HG02678 (cell line): ENCODE results near the gene NPAS3.

ENCODE experiments used
- ATAC-seq: cut with Tn5 transposase; IDR thresholded peaks from one replicate; pipeline ENCODE4 v1.9.1; 2021; ENCODE audit warnings: mild to moderate bottlenecking, moderate library complexity; ENCODE audit not compliant: unreplicated experiment

NPAS3 gene

DNA sequence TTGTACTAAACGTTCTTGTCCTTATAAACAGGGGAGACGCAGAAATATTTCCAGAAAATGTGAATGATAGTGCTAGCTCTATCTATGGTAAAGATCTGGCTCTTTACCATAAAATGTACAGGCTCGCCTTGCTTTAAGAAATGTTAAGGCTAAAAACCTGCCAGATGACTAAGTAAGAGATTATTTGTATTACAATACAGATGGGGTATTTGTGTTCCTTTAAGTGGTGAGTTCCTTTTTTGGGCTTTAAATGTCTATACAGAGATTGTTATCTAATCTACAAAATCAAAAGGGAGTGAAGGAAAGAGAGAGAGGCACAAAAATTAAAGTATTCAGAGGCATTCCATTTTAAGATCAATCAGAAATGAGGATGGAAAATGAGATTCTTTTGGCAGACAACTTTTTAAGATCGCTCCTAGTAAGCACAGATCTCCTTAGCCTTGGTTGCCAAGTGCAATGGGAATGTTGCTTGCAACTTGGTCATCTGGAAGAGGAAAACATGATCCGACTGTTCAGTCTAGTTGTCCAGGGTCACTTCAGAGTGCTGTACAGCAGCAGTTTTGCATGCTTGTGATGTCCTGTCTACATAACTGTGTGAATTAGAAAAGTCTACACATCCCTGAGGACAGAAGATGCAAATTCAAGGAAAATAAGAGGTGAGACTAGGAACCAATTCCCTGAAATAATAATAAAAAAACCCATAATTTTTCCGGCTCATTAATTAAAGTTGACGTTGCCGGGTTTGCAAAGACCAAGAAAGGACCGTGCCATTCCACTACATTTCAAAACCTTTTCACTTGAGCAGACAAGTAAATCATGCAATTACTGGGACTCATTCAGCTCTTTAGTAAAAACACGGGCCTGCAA lies 631.4 kb downstream of the NPAS3 start:
- no peak for ATAC-seq

DNA sequence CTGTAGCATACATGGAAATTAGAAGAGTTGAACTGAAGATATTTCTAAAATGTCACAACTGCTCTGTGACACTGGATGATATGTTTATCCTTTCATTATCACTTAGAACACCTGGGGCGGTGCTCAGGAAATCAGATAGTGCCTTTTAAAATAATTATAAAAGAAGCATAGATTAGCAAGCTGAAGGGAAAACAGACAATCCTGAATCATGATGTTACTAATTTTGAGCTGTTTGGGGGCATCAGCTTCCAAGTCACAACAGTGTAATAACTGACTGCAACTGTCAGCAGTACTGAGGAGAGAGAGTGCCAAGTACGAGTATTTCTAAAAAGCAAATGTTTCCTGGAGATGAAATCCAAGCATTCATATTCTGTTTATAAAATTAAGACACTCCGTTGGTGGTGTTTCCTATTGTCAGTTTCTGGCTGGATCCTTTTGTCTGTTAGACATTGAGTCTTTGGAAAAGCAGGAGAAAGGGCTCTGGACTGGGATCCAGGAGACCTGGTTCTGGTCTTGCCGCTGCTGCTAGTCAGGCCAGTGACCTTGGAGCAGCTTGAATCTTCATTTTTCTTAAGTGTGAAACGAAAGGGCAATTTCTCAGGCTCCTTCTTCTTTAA lies 632.1 kb downstream of the NPAS3 start:
- no peak for ATAC-seq

DNA sequence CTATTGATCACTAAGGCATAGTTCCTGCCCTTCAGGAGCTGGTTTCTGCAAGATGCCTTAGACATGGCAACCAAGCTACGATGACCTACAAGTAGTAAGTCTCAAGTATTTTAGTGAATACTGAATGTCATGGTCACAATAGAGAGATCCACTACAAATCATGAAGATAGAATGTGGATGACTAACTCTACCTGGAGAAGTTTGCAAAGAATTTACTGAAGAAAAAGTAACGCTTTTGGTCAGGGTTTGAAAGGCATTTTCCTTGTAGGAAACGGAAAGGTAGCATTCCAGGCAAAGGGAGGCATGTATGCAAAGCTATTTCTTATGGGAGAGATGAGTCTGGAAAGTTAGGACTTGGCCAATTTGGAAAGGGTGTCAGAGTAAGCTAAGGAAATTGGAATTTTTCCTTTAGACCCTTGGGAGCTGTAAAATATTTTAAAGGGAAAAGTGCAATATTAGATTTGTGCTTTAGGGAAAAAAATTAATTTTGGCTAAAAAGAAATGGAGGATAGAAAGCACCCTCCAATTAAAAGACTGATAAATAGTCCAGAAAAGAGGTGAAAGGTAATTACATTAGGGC lies 634.7 kb downstream of the NPAS3 start:
- no peak for ATAC-seq

DNA sequence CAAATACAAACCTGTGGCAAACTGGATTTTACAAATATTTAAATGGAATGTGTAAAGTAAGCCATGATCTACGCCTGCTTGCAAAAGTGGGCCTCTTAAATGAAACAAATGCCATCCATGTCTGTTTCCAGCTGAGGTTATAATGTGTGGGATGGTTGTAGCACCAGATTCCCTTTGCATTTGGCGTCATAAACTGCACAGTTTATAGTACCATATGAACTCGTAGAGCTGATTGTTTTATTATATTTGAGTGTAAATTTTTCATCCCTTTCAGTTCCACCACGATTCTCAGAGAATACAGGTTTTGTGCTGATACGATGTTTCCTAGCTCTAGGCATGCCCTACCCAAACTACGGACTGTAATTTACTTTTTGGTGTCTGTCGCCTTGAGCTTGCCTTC lies 637.3 kb downstream of the NPAS3 start:
- no peak for ATAC-seq

DNA sequence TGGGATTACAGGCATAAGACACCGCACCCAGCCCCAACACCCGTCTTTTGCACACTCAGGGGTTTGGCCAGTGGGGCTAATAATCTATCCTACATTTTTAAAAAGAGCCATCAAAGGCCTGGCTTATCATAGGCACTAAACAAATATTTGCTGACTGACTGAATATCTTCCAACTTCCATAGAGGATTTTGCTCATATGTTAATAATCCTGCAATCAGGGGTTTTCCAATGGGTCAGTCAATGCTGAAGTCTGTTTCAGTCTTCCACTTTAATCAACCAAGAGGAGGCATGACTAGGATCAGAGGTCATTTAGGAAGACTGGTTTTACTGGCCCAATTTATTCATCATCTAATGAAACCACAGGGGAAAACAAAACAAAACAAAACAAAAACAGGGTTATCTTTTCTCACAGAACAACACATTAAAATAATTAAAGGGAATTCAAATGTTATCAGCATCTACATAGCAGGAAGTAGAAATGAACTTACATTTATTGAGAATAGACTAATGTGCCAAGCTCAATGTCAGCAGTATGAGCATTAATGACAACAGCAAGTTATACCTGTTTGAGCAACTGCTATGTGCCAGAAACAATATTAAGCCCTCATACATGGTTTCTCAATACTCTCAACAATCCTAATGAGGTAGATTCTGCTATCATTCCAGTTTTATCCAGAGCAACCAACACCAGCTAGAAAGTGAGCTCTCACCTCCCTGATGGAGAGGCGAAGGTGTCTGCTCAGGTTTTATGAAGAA lies 640.0 kb downstream of the NPAS3 start:
- no peak for ATAC-seq

DNA sequence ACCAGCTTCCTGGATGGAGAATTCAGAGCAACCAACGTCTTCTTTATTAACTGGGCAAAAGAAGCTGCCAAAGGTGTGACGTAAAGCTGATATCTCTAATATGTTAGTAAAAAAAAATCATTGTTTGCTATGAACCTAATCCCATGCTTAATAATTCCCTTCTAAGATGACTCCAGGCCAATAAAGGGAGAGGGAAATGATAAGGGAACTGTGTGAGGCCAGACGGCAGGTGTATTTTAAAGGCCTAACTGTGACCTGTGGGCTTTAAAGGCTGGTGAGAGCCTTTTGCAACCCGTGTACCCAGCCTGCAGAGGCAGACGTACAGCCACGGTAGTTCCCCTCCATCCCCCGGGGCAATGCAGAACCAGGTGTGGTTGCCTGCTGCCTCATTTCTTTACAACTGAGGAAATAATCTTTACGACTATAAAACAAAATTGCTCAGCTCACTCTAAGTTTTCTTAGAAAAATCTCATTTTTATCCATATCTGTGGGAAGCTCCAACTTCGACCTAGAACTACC lies 641.6 kb downstream of the NPAS3 start:
- no peak for ATAC-seq

DNA sequence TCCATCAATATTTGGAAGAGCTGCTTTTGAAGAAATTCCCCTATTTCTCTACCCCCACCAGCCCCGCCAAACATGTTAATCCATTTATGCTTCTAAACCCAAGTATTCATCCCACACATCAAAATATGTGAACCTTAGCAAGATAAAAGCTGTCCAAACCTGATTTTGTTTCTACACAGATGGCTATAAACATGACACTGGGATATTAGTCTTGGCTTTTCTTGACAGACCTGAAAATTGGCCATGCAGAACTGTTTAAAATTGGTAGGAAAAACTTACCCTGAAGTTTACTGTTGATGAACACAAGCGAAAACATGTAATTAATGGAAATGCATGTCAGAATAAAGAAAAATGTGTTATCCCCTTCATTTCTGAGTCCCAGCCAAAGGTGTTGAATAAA lies 642.2 kb downstream of the NPAS3 start:
- no peak for ATAC-seq

DNA sequence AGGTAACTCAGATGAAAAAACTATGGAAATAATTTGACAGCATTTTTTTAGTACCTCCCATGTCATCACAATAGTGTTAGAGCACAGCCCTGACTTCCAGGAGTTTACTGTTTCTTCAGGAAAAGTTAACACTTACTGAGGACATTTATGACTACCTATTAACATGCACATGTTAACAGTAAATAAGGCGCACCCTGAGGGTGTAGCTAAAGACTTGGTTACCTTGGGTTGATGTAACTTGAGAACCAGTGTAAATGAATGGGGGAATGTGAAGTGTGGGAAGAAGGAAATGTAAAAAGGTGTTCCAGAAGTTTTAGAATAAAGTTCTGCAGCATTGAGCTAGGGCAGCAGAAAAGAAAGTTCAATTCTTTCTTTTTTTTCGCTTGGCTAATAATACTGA lies 646.0 kb downstream of the NPAS3 start:
- ATAC-seq: no peak

DNA sequence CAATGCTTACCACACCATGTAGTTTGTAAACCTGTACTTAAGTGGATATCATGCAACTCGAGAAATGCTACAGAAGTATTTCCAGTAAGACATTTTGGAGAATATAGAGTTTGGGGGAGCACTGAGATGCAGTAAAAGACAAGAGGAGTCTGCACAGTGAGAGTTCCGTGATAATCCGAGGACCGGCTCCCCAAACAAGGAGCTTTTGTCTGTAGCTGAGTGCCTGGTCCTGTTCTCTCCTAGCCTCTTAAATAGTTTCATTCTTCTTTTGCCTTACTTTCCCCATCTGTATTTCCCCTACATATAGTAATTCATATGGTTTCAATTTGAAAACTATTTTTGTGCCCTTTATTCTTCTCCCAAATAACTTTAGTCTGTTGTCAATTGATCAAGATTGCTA lies 648.1 kb downstream of the NPAS3 start:
- ATAC-seq: no peak

DNA sequence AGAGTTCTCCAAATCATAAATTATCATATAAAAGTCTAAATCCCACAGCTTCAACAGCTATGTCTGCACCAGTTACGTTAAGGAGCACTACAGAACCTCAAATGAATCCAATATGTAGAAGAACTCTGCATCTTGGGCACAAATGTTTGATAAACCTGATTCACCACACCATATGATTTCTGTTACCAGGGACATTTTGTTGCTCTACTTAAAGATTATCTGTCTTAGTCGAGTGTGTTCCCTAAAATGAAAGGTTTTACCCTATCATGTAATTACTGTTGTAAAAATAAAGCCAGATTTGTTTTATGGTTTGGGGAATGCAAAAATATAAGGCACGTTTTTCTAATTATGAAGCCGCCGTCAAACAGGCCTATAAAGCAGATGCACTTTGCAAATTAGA lies 649.1 kb downstream of the NPAS3 start:
- ATAC-seq: no peak

DNA sequence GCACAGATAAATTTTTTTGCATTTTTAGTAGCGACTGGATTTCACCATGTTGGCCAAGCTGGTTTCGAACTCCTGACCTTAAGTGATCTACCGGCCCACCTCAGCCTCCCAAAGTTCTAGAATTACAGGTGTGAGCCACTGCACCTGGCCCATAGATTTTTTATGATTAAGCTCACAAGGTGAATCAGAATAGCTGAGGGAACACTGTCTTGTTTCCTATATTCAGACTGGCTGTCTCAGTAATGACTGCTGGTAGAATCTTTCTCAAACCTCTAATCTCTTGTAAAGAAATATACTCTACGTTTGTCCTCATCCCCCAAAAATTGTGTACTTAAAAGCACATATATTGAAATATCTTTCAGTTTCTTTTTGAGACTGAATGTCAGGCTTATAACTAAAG lies 650.1 kb downstream of the NPAS3 start:
- no peak for ATAC-seq

DNA sequence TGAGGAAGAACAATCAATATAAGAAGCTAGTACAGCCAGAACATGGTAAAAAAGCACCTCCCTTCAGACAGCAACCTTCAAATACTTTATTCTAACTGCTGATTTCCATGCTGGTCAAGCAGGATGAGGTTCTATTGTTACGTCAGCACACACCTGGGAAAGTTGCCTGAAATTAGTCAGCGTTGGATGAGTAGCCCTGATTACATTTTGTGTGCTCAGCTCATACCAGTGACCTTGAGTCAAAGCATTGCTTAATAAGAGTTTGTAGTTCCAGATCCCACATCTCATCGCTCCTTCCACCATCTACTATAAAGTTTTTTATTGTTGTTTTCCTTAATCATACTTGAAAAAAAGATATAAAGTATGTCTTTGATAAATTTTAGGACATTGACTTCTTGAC lies 650.7 kb downstream of the NPAS3 start:
- no peak for ATAC-seq

DNA sequence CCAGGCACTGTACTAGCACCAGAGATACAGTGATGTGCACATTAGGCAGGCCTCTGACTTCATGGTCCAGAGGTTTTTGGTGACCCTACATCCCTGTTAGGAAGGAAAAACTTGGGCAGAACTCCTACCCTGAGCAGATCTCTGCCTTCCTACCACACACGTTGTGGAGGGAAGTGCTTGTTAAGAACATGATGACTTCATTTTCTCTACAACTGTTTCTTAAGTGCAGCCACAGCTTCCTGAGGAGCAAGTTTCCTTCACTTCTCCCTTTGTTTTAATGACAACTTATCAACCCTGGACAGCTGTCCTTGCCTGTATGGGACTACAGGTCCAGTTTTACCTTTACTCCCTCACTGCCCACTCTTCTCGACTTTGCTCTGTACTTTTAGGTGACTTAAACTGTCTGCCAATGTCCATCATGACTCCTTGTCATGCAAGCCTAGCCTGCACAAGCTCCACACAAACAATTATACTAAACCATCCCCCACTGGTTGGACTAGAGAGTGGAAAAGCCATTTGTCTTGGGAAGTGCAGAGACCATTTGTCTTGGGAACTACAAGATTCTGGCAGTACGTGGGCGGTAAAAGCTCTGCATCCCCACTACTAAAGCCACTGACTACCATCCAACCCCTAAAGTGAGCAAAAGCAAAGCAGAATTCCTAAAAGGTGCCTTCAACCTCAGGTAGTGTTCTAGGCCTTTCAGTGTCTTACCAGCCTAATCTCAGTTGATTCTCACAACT lies 652.4 kb downstream of the NPAS3 start:
- ATAC-seq: no peak

DNA sequence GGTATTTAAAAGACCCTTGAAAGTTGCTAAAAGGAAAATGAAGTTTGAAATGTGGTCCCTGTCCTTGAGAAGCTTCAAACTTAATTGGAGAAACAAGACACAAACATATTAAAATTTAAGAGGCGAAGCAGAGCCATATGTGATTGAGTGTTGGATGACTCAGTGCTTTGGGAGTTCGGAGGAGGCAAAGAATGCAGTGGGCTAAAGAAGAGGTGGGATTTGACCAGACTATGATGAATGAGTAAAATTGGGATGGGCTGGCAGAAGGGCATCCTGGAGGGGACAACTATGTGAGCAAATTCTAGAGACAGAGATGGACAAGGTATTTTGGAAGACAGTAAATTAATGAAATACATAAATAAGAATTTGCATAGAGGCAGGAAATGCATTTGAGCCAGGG lies 653.6 kb downstream of the NPAS3 start:
- no peak for ATAC-seq

DNA sequence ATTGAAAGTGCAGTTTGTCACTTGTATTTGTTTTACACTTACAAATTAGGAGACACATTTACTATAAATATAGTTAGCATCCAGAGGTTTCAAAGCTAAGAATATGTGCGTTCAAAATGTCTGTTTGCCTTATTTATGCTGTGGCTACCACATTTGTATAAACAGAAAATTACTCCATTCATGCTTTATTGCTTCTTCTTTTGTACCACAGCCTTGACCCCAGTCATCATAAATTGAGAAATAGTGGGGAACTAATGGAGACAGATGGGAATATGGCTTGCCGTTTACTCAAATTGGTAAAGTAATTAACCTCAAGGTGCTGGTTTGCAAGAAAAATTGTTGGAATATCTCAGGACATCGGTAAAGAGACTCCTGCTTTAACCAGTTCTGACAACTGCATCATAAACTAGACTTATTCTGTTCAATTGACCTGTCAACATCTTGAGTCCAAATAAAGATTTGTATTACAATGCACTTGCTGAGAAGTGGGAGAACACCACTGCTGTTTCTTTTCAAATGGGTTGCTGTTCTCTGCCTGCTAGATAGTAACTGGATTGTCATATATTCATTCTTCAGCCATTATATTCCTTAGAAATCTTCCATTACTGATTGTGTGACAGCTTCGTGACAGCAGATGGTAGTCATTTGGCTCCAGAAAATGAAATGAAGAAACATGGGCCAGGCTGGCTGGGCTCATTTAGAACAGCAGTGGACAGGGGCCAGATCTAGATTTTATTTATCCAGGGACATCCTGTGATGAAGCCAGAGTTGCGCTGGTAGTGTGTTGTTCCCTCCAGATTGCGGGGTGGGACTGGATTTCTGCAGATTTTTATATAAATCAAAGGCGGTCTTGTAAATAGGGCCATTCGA lies 657.8 kb downstream of the NPAS3 start:
- no peak for ATAC-seq

DNA sequence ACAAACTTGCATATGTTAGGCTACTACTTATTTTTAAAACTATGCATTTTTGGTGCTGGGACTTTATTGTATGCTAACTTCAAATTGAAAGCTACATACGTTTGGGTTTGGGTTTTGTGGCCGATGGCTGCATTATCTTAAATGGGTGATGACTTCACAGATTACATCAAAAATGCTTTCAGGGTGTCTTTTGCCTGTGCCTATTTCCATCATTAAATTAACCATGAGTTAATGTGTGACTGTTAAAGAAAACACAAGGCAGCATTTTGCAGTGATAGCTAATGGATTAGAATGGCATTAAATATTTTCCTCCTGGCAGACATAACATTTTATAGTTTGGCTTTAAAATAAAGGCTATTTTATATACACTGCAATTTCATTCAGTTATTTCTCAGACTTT lies 659.9 kb downstream of the NPAS3 start:
- ATAC-seq: no peak

DNA sequence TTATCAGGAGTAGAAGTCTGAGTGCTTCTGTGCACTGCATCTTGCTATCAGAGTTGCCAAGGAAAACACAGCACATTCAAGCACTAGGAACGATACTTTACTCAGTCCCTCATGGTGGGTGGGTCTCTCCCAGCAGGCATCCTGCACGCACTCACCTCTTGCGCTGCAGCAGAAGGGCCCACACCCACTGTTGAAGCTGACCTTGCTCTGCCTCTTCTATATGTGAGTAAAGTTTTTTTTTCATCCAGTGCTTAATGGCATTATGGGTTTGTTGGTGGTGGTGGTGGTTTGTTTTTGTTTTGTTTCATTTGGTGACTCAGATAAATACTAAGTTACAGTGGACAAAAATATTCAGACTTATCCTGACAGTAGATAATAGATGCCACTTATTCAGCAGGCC lies 663.7 kb downstream of the NPAS3 start:
- ATAC-seq: no peak

DNA sequence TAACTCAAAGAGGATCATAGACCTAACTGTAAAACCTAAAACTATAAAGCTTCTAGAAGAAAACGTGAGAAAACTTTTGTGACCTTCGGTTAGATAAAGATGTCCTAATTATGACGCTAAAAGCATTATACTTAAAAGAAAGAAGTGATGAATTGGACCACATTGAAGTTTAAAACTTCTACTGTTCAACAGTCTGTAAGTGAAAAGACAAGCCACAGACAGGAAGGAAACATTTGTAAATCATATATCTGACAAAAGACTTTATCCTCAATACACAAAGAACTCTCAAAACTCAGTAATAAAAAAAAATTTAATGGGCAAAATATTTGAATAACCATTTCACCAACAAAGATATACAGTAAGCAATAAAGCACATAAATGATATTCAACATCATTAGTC lies 667.9 kb downstream of the NPAS3 start:
- no peak for ATAC-seq

DNA sequence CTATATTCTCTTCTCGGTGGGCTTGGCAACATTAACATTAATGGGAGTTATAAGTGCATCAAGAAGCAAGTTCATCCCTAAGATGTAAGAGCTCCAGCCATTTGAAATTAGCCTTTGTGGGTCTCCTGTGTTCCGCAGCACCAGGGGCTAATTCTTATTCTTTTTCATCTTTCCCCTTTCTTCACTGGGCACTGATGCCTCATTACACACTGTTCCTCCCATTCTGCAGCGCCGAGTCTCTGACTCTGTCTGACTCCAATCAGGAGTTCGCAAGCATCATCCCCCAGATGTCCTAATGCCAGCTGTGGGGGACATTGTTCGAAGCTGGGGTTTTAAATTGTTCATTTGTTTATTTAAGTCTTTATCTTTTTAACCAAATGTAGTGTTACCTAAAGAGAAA lies 670.9 kb downstream of the NPAS3 start:
- ATAC-seq: no peak

DNA sequence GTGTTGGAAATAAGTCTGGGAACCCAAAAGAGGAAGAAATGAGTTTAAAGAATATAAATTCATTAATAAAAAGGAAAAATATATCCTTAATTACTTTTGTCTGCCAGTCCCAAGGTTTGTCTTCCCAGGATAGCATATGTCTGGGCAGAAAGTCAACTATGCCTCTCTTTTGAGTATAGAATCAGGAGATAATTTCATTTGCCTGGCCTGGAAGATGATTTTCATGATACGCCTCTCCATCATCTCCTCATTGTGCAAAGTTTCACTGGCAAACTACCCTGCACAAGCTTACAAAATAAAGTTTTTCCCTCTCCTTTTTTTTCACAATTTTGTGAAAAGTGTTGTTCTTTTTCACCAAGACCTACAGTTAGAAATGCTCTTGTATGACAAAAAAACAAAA lies 671.4 kb downstream of the NPAS3 start:
- ATAC-seq: no peak
